Measurements from ENCODE around the gene MAN2A1.

Gene MAN2A1

GRCh38 chr5:109689740-109690241 lies at the start of gene MAN2A1:
Gene MAN2A1, plus strand, starts transcription at chr5:109689927. Its CDS starts 491 bp downstream, at chr5:109690418.
- no peak for DNase-seq (ENCODE audit: insufficient read length, low spot score)

GRCh38 chr5:109640976-109641375 lies 48.8 kb upstream of the MAN2A1 start:
- DNase-seq (ENCODE audit: insufficient read length, low spot score) (no peak), FAIRE-seq (no peak)

More at GRCh38 chr5:109689740-109690241, at the start of gene MAN2A1:
- FAIRE-seq = no peak

- DNase-seq (ENCODE audit: insufficient read length, low spot score) (no peak), FAIRE-seq (no peak)
Observed at GRCh38 chr5:109643791-109644350, 45.9 kb upstream of the MAN2A1 start.

- DNase-seq (ENCODE audit: insufficient read length, low spot score) = no peak
- no peak for FAIRE-seq
Observed at GRCh38 chr5:109644829-109645228, 44.9 kb upstream of the MAN2A1 start.

GRCh38 chr5:109645707-109646192 lies 44.0 kb upstream of the MAN2A1 start:
- DNase-seq (ENCODE audit: insufficient read length, low spot score) = no peak
- FAIRE-seq = no peak

GRCh38 chr5:109649318-109649717 lies 40.4 kb upstream of the MAN2A1 start:
- DNase-seq (ENCODE audit: insufficient read length, low spot score) (no peak), FAIRE-seq (no peak)

- DNase-seq (ENCODE audit: insufficient read length, low spot score) (no peak), FAIRE-seq (no peak)
Observed at GRCh38 chr5:109650493-109650892, 39.2 kb upstream of the MAN2A1 start.

- no peak for FAIRE-seq
- DNase-seq (ENCODE audit: insufficient read length, low spot score) = no peak
Observed at GRCh38 chr5:109652096-109652495, 37.6 kb upstream of the MAN2A1 start.

GRCh38 chr5:109653042-109653441 lies 36.7 kb upstream of the MAN2A1 start:
- no peak for DNase-seq (ENCODE audit: insufficient read length, low spot score)
- no peak for FAIRE-seq

GRCh38 chr5:109653561-109654239 lies 36.0 kb upstream of the MAN2A1 start:
- FAIRE-seq = no peak
- no peak for DNase-seq (ENCODE audit: insufficient read length, low spot score)

GRCh38 chr5:109654455-109654854 lies 35.3 kb upstream of the MAN2A1 start:
- no peak for FAIRE-seq
- DNase-seq (ENCODE audit: insufficient read length, low spot score) = no peak

- FAIRE-seq (no peak), DNase-seq (ENCODE audit: insufficient read length, low spot score) (no peak)
Observed at GRCh38 chr5:109655841-109656240, 33.9 kb upstream of the MAN2A1 start.

GRCh38 chr5:109656829-109657228 lies 32.9 kb upstream of the MAN2A1 start:
- no peak for DNase-seq (ENCODE audit: insufficient read length, low spot score)
- no peak for FAIRE-seq

- FAIRE-seq = no peak
Observed at GRCh38 chr5:109659901-109660300, 29.8 kb upstream of the MAN2A1 start.

GRCh38 chr5:109660301-109660700 lies 29.4 kb upstream of the MAN2A1 start:
- no peak for DNase-seq (ENCODE audit: insufficient read length, low spot score)

More at GRCh38 chr5:109659901-109660300, 29.8 kb upstream of the MAN2A1 start:
- no peak for DNase-seq (ENCODE audit: insufficient read length, low spot score)

GRCh38 chr5:109668237-109668636 lies 21.5 kb upstream of the MAN2A1 start:
- no peak for DNase-seq (ENCODE audit: insufficient read length, low spot score)
- no peak for FAIRE-seq

More at GRCh38 chr5:109660301-109660700, 29.4 kb upstream of the MAN2A1 start:
- no peak for FAIRE-seq

- no peak for FAIRE-seq
- DNase-seq (ENCODE audit: insufficient read length, low spot score) = no peak
Observed at GRCh38 chr5:109668668-109669422, 20.9 kb upstream of the MAN2A1 start.

- no peak for FAIRE-seq
Observed at GRCh38 chr5:109669991-109670706, 19.6 kb upstream of the MAN2A1 start.

GRCh38 chr5:109671136-109671535 lies 18.6 kb upstream of the MAN2A1 start:
- DNase-seq (ENCODE audit: insufficient read length, low spot score) = no peak
- FAIRE-seq = no peak

More at GRCh38 chr5:109669991-109670706, 19.6 kb upstream of the MAN2A1 start:
- no peak for DNase-seq (ENCODE audit: insufficient read length, low spot score)

- no peak for FAIRE-seq
Observed at GRCh38 chr5:109674596-109674995, 15.1 kb upstream of the MAN2A1 start.

GRCh38 chr5:109676920-109677319 lies 12.8 kb upstream of the MAN2A1 start:
- DNase-seq (ENCODE audit: insufficient read length, low spot score) (no peak), FAIRE-seq (no peak)

More at GRCh38 chr5:109674596-109674995, 15.1 kb upstream of the MAN2A1 start:
- no peak for DNase-seq (ENCODE audit: insufficient read length, low spot score)

All from GM19239 (cell line).